ENCODE data around the gene CCDC85C. TPM values are rescaled to one million over a fixed set of nuclear protein-coding genes. Genes with fewer than 3 reads are reported as not detected.

The CCDC85C gene
- total and polyA plus RNA-seq, 2 of the 8 experiments (the other 6 are each of a cell fraction or from before 2014, with no cell fraction given) = 16.8 to 35.8 TPM

GRCh38 chr14:99647411-99647810, 43.4 kb upstream of the CCDC85C start:
- H3K27me3 ChIP-seq (replicated peaks in 1 of 4; ENCODE audit: control insufficient read depth in 3 of 4, extremely low read depth in 1 of 4, insufficient read depth in 3 of 4, low read length in 3 of 4) = peaks cover 0 to 30% (median 22%) of the 10 kb centered on the region in 4 experiments; a peak in 6 of 7 replicates
- H3K23ac ChIP-seq (ENCODE audit: insufficient read length) = no peak overlapping the region
- H3K79me1 ChIP-seq (ENCODE audit: low read depth, low read length) = no peaks in the 10 kb centered on the region
- ChIA-PET POLR2A (ENCODE audit: partially characterized antibody) (no interaction called here), CTCF (ENCODE audit: partially characterized antibody) (interaction anchor here (0.6 to 1.7 kb wide), 9 partner anchors 8 to 109 kb away, joined by 3 to 4 read pairs (median 3); partner anchors contain the start of gene CYP46A1)
- H3K27ac ChIP-seq (ENCODE audit: low read depth, low read length) = no peak overlapping the region
- H3K56ac ChIP-seq (replicated peaks; ENCODE audit: insufficient read length, low read depth, low read length) = no peak overlapping the region
- no peak for DNase-seq (ENCODE audit: low read depth in 1 of 2, low spot score in 2 of 2)
- H2BK5ac ChIP-seq (ENCODE audit: low read depth, low read length) = no peak overlapping the region
- H3K9ac ChIP-seq (replicated peaks in 1 of 4; ENCODE audit: extremely low read depth in 1 of 4, low read depth in 3 of 4, low read length in 3 of 4) = no peak overlapping the region
- no peaks in the 10 kb centered on the region for H3K79me2 ChIP-seq (ENCODE audit: control insufficient read depth in 1 of 2, insufficient read depth in 2 of 2, low read length in 2 of 2)
- no peaks in the 10 kb centered on the region for H4K20me1 ChIP-seq (replicated peaks in 1 of 2; ENCODE audit: control insufficient read depth in 1 of 2, insufficient read depth in 2 of 2, low read length in 2 of 2)
- no peak overlapping the region for H3K18ac ChIP-seq (ENCODE audit: extremely low read depth, low read length)
- H2AK5ac ChIP-seq (ENCODE audit: low read depth, low read length) = no peak overlapping the region
- H2BK120ac ChIP-seq (replicated peaks; ENCODE audit: low read depth, low read length) = no peak overlapping the region
- H3K4me3 ChIP-seq (ENCODE audit: extremely low read depth in 1 of 4, insufficient read depth in 2 of 4, low read depth in 3 of 4, low read length in 4 of 4) = no peak overlapping the region
- WGBS, 2 experiments (ENCODE audit: extremely low coverage in 1 of 2, insufficient coverage in 1 of 2, insufficient read length in 1 of 2, insufficient replicate concordance in 2 of 2, low coverage in 1 of 2, low lambda C conversion rate in 2 of 2, missing lambda C conversion rate in 1 of 2) = 87% methylated on average over 7 of the region's 7 CpGs; no CpG with 5 or more reads in 1 of the 2 experiments
- H3K36me3 ChIP-seq (ENCODE audit: control insufficient read depth in 2 of 4, insufficient read depth in 4 of 4, low read length in 3 of 4) = no peaks in the 10 kb centered on the region
- H2BK20ac ChIP-seq (ENCODE audit: low read length) = no peak overlapping the region
- peaks cover 0 to 14% (median 5%) of the 10 kb centered on the region in 4 experiments; a peak in 5 of 7 replicates for H3K4me1 ChIP-seq (replicated peaks in 1 of 4; ENCODE audit: control insufficient read depth in 3 of 4, insufficient read depth in 4 of 4, low read length in 3 of 4)
- no peak overlapping the region for H2BK15ac ChIP-seq (ENCODE audit: low read length)
- no peak overlapping the region for H4K8ac ChIP-seq (ENCODE audit: extremely low read depth, insufficient read depth, low read length)
- H4K5ac ChIP-seq (ENCODE audit: insufficient read length, low read depth, low read length) = no peak overlapping the region
- H3K23me2 ChIP-seq (ENCODE audit: low read depth, low read length) = peaks cover 10% of the 10 kb centered on the region; the same call in 1 of the 2 replicates
- H3K4ac ChIP-seq (replicated peaks; ENCODE audit: insufficient read length, low read depth, low read length) = no peak overlapping the region
- FAIRE-seq = no peak
- no peak overlapping the region for H2BK12ac ChIP-seq (ENCODE audit: low read depth, low read length)
- no peak overlapping the region for H3K4me2 ChIP-seq (ENCODE audit: insufficient read depth in 1 of 2, low read depth in 2 of 2, low read length in 2 of 2)
- no peak overlapping the region for H2AFZ ChIP-seq (ENCODE audit: low read length)
- no peak overlapping the region for H3K14ac ChIP-seq (ENCODE audit: insufficient read length)
- no peak overlapping the region for H4K91ac ChIP-seq (replicated peaks; ENCODE audit: insufficient read length, low read length)
- H3K9me3 ChIP-seq (ENCODE audit: insufficient read depth in 2 of 2, low read depth in 1 of 2, low read length in 1 of 2) = no peaks in the 10 kb centered on the region
- TF ChIP-seq FOSL1 (IDR thresholded peaks at IDR 0.05; ENCODE audit: insufficient read depth, low read depth, low read length) = no peak
- no peak for TF ChIP-seq TCF12 (IDR thresholded peaks at IDR 0.05; ENCODE audit: low read depth, low read length)
- TF ChIP-seq BRCA1 (IDR thresholded peaks at IDR 0.05; ENCODE audit: low read depth, low read length) = no peak
- TF ChIP-seq RBBP5 (IDR thresholded peaks at IDR 0.05; ENCODE audit: borderline replicate concordance, low read depth, low read length) = no peak
- no peak for TF ChIP-seq TEAD4 (IDR thresholded peaks at IDR 0.05; ENCODE audit: low read depth, low read length)
- no peak for TF ChIP-seq TBP (IDR thresholded peaks at IDR 0.05; ENCODE audit: low read depth, low read length)
- TF ChIP-seq KDM5A (IDR thresholded peaks at IDR 0.05; ENCODE audit: low read length) = no peak
- no peak for TF ChIP-seq CTCF (IDR thresholded peaks at IDR 0.05; ENCODE audit: control extremely low read depth in 1 of 3, insufficient read depth in 1 of 3, low read depth in 1 of 3, low read length in 3 of 3)
- TF ChIP-seq CREB1 (IDR thresholded peaks at IDR 0.05) = no peak
- TF ChIP-seq, protein P1, sequence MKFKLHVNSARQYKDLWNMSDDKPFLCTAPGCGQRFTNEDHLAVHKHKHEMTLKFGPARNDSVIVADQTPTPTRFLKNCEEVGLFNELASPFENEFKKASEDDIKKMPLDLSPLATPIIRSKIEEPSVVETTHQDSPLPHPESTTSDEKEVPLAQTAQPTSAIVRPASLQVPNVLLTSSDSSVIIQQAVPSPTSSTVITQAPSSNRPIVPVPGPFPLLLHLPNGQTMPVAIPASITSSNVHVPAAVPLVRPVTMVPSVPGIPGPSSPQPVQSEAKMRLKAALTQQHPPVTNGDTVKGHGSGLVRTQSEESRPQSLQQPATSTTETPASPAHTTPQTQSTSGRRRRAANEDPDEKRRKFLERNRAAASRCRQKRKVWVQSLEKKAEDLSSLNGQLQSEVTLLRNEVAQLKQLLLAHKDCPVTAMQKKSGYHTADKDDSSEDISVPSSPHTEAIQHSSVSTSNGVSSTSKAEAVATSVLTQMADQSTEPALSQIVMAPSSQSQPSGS (IDR thresholded peaks at IDR 0.05; ENCODE audit: low read length) = no peak

All from H1 (cell line).